HEK293T (cell line): ENCODE data around the gene ARMC3.

Source experiments
- CTCF ChIA-PET: fragments of 350-600 bp; formaldehyde crosslinking; extraction: SDS; loops from one replicate; lab custom pipeline; 2021; ENCODE audit warnings: antibody characterized with exemption, inconsistent platforms; lab: Yijun Ruan, JAX
- POLR2A ChIA-PET: fragments of 350-600 bp; formaldehyde crosslinking; extraction: SDS; loops from one replicate; lab custom pipeline; 2020; ENCODE audit warnings: antibody characterized with exemption, inconsistent platforms; lab: Yijun Ruan, JAX
- DNase-seq: peaks from one replicate; pipeline ENCODE4 v3.0.0; 2012; ENCODE audit warnings: mixed read lengths; ENCODE audit errors: extremely low spot score
- ARNT ChIP-seq: fragments of 450-650 bp; IDR thresholded peaks from 2 replicates; pipeline ENCODE4 v1.6.1; 2017; ENCODE audit warnings: mild to moderate bottlenecking
- BHLHE40 ChIP-seq: fragments of 450-650 bp; IDR thresholded peaks from 2 replicates; pipeline ENCODE4 v1.6.1; 2016; ENCODE audit warnings: mild to moderate bottlenecking, moderate library complexity, borderline replicate concordance
- CTBP1 ChIP-seq: fragments of 450-650 bp; IDR thresholded peaks from 2 replicates; pipeline ENCODE4 v1.6.1; 2016; ENCODE audit warnings: borderline replicate concordance
- ELF4 ChIP-seq: fragments of 450-650 bp; IDR thresholded peaks from 2 replicates; pipeline ENCODE4 v1.6.1; 2017; ENCODE audit warnings: antibody characterized with exemption
- FOXA1 ChIP-seq: fragments of 450-650 bp; IDR thresholded peaks from 2 replicates; pipeline ENCODE4 v1.6.1; 2016; ENCODE audit warnings: mild to moderate bottlenecking
- FOXK2 ChIP-seq: fragments of 450-650 bp; IDR thresholded peaks from 2 replicates; pipeline ENCODE4 v1.6.1; 2016; ENCODE audit warnings: mild to moderate bottlenecking
- FOXM1 ChIP-seq: fragments of 450-650 bp; IDR thresholded peaks from 2 replicates; pipeline ENCODE4 v1.6.1; 2017; ENCODE audit warnings: mild to moderate bottlenecking, borderline replicate concordance
- HDGF ChIP-seq: fragments of 450-650 bp; IDR thresholded peaks from 2 replicates; pipeline ENCODE4 v1.6.1; 2017; ENCODE audit warnings: antibody characterized with exemption, borderline replicate concordance
- L3MBTL2 ChIP-seq: fragments of 450-650 bp; conservative IDR thresholded peaks from 2 replicates; pipeline ENCODE4 v1.6.1; 2016; ENCODE audit warnings: mild to moderate bottlenecking
- LEF1 ChIP-seq: fragments of 450-650 bp; IDR thresholded peaks from 2 replicates; pipeline ENCODE4 v1.6.1; 2017; ENCODE audit warnings: mild to moderate bottlenecking, borderline replicate concordance
- NFRKB ChIP-seq: fragments of 450-650 bp; IDR thresholded peaks from 2 replicates; pipeline ENCODE4 v1.6.1; 2016; ENCODE audit warnings: mild to moderate bottlenecking, moderate library complexity
- PKNOX1 ChIP-seq: fragments of 450-650 bp; IDR thresholded peaks from 2 replicates; pipeline ENCODE4 v1.6.1; 2016
- SP1 ChIP-seq: fragments of 450-650 bp; IDR thresholded peaks from 2 replicates; pipeline ENCODE4 v1.6.1; 2017
- SUZ12 ChIP-seq: fragments of 450-650 bp; IDR thresholded peaks from 2 replicates; pipeline ENCODE4 v1.6.1; 2016; ENCODE audit warnings: mild to moderate bottlenecking
- TARDBP ChIP-seq: fragments of 450-650 bp; IDR thresholded peaks from 2 replicates; pipeline ENCODE4 v1.6.1; 2016
- ZNF384 ChIP-seq: fragments of 450-650 bp; IDR thresholded peaks from 2 replicates; pipeline ENCODE4 v1.6.1; 2016

Gene ARMC3

GRCh38 chr10:22931948-22932347, 4.1 kb downstream of the ARMC3 start:
- DNase-seq = no peak
- no peak for TF ChIP-seq SP1
- TF ChIP-seq ELF4 = no peak
- no peak for TF ChIP-seq HDGF
- no peak for TF ChIP-seq LEF1
- TF ChIP-seq CTBP1 = no peak
- TF ChIP-seq TARDBP = no peak
- no peak for TF ChIP-seq FOXA1
- ChIA-PET CTCF (interaction anchor here (0.6 kb wide), 1 partner anchor 210 kb away, joined by 4 read pairs; no protein-coding TSS in a partner anchor), POLR2A (no interaction called here)

GRCh38 chr10:22932626-22933370, 4.9 kb downstream of the ARMC3 start:
- DNase-seq = no peak
- ChIA-PET POLR2A (no interaction called here), CTCF (no interaction called here)
- TF ChIP-seq FOXA1 (no peak), ZNF384 (no peak), CTBP1 (no peak), SUZ12 (no peak), ELF4 (no peak), SP1 (no peak), NFRKB (no peak), ARNT (no peak), PKNOX1 (no peak), L3MBTL2 (no peak), HDGF (no peak), TARDBP (no peak)

DNA sequence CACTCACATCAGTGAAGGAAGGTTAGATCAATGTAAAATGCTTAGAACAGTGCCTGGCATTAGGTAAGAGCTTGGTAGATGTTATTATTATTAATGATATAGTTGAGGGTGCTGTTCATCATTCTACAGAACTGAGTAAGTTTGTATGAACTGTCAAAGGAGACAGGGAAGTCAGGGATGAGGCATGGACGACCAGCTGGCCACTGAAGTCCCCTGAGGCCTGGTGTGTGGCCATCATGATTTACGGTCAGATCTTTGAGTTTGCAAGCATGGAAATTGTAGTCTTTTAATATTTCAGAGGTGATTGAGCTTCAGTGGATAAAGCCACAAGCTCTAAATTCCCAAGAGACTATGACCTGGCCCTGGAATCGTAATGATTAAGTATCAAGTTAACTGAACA, 6.9 kb downstream of the ARMC3 start:
- no peak for DNase-seq
- TF ChIP-seq NFRKB = no peak
- no peak for TF ChIP-seq SP1
- no peak for TF ChIP-seq CTBP1
- no peak; the same call in 1 of the 2 replicates for TF ChIP-seq PKNOX1
- TF ChIP-seq FOXM1 = no peak
- no peak for TF ChIP-seq ELF4
- TF ChIP-seq SUZ12 = no peak
- TF ChIP-seq ZNF384 = no peak
- TF ChIP-seq TARDBP = no peak
- no peak for TF ChIP-seq L3MBTL2
- CTCF ChIA-PET = interaction anchor here (0.6 kb wide), 1 partner anchor 967 kb away, joined by 6 read pairs; no protein-coding TSS in a partner anchor
- POLR2A ChIA-PET = no interaction called here

DNA sequence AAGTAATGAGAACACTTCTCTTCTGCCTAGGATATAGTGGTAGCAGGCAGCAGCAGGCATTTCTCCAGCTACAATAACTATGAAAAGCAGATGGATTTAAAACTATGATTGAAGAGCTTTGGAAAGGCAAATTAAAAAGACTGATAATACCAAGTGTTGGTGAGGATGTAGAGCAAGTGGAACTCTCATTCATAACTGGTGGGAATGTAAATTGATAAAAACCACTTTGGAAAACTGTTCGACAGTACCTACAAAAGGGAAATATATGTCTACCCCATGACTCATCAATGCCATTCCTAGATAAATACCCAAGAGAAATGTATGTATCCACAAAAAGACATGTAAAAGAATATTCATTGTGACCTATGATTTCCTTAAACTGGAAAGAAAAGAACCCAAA, 14.6 kb downstream of the ARMC3 start:
- POLR2A ChIA-PET = no interaction called here
- DNase-seq = no peak
- CTCF ChIA-PET = no interaction called here
- no peak for TF ChIP-seq FOXK2
- TF ChIP-seq CTBP1 = no peak
- TF ChIP-seq FOXA1 = no peak
- TF ChIP-seq HDGF = no peak
- TF ChIP-seq SUZ12 = no peak

GRCh38 chr10:22945934-22946673, 18.3 kb downstream of the ARMC3 start:
- POLR2A ChIA-PET = no interaction called here
- CTCF ChIA-PET = interaction anchor here (0.6 kb wide), 1 partner anchor 358 kb away, joined by 4 read pairs; no protein-coding TSS in a partner anchor
- TF ChIP-seq BHLHE40 = no peak
- no peak for TF ChIP-seq L3MBTL2
- no peak for TF ChIP-seq CTBP1
- TF ChIP-seq PKNOX1 = no peak
- no peak for TF ChIP-seq FOXM1
- no peak for TF ChIP-seq LEF1
- no peak for TF ChIP-seq TARDBP
- no peak for TF ChIP-seq ARNT
- no peak for TF ChIP-seq HDGF
- no peak for TF ChIP-seq SP1
- no peak for DNase-seq

DNA sequence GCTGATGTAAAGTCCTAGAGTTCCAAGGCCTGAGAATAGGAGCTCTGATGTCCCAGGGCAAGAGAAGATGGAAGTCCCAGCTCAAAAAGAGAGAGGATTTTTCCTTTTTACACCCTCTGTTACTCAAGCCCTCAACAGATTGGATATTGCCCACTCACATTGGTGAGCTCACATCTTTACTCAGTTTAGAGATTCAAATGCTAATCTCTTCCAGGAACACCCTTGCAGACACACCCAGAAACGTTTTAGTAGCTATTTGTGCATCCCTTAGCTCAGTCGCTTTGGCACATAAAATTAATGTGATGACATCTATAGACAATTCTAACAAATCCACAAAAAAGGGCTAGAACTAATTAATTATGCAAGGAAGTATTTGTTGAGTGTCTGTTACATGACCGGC, 27.1 kb downstream of the ARMC3 start:
- POLR2A ChIA-PET = interaction anchor here (1.0 kb wide), 1 partner anchor 639 kb away, joined by 5 read pairs; the partner anchor contains the start of gene COMMD3
- no peak for DNase-seq
- no peak for TF ChIP-seq BHLHE40
- no peak for TF ChIP-seq SUZ12
- TF ChIP-seq TARDBP = no peak
- TF ChIP-seq ELF4 = no peak
- no peak for TF ChIP-seq PKNOX1
- no peak for TF ChIP-seq FOXA1
- no peak for TF ChIP-seq HDGF
- no peak for TF ChIP-seq CTBP1
- TF ChIP-seq ZNF384 = no peak
- no peak for TF ChIP-seq FOXM1
- no peak for TF ChIP-seq FOXK2
- no peak for TF ChIP-seq LEF1
- TF ChIP-seq SP1 = no peak
- CTCF ChIA-PET = no interaction called here
